ENCODE results near the gene TMEM229B. TPM values are rescaled to one million over a fixed set of nuclear protein-coding genes. Genes with fewer than 3 reads are reported as not detected.

TMEM229B gene
- total RNA-seq, result 10 to 100 TPM in 2 of 3 donors, 1 to 10 TPM in 1; 4.8 to 12.6 (median 10.8) TPM
- long read RNA-seq, donor 1, full-length matches to known transcripts, result 7 of 11 reads
- long read RNA-seq, donor 1, partial matches to known transcripts, result 0 of 11 reads
- long read RNA-seq, donor 1, other reads (novel, unspliced or antisense), result 4 of 11 reads
- long read RNA-seq, donor 2, result 0 reads

GRCh38 chr14:67487937-67488893 lies at the start of gene TMEM229B:
Gene TMEM229B (minus strand): TSS chr14:67488721. CDS start chr14:67473923, 14,798 bp downstream.
- H3K36me3 ChIP-seq (ENCODE audit: low read depth), result no peaks in the 10 kb centered on the region
- peak; percentile 69 to 83 (median 71) for DNase-seq
- no peak within 1 kb of the TSS for H3K4me3 ChIP-seq
- intact Hi-C loops (cut with DNase I, micrococcal nuclease), result no loop called here
- peaks cover 5% of the 10 kb centered on the region for H3K4me1 ChIP-seq (ENCODE audit: low read depth)
- ATAC-seq, result peak; percentile 92
- H3K9me3 ChIP-seq, result peaks cover 2% of the 10 kb centered on the region
- TF ChIP-seq CTCF (IDR thresholded peaks at IDR 0.05), result no peak

- ATAC-seq (no peak), DNase-seq (no peak)
- no peaks in the 10 kb centered on the region for H3K36me3 ChIP-seq (ENCODE audit: low read depth)
- TF ChIP-seq CTCF (IDR thresholded peaks at IDR 0.05), result no peak
- H3K4me3 ChIP-seq, result no peak overlapping the region
- H3K4me1 ChIP-seq (ENCODE audit: low read depth), result peaks cover 17% of the 10 kb centered on the region
- intact Hi-C loops (cut with DNase I, micrococcal nuclease), result no loop called here
- H3K9me3 ChIP-seq, result no peaks in the 10 kb centered on the region
Measured at GRCh38 chr14:67537736-67538135, 49.2 kb upstream of the TMEM229B start.

- ATAC-seq (no peak), DNase-seq (no peak)
- TF ChIP-seq CTCF (IDR thresholded peaks at IDR 0.05), result no peak
Measured at GRCh38 chr14:67536087-67536486, 47.6 kb upstream of the TMEM229B start.

GRCh38 chr14:67533754-67534085 lies 45.2 kb upstream of the TMEM229B start:
- Histone ChIP-seq H3K4me1 (ENCODE audit: low read depth) (peaks cover 5% of the 10 kb centered on the region), H3K4me3 (peak overlapping the region; percentile 56), H3K36me3 (ENCODE audit: low read depth) (no peaks in the 10 kb centered on the region), H3K9me3 (no peaks in the 10 kb centered on the region)
- intact Hi-C loops (cut with DNase I, micrococcal nuclease), result no loop called here
- TF ChIP-seq CTCF (IDR thresholded peaks at IDR 0.05), result no peak
- DNase-seq (peak in 1 of 3 donors; percentile 56), ATAC-seq (peak; percentile 41)

More at GRCh38 chr14:67536087-67536486, 47.6 kb upstream of the TMEM229B start:
- no peaks in the 10 kb centered on the region for H3K9me3 ChIP-seq
- intact Hi-C loops (cut with DNase I, micrococcal nuclease), result no loop called here
- H3K36me3 ChIP-seq (ENCODE audit: low read depth), result no peaks in the 10 kb centered on the region
- peaks cover 10% of the 10 kb centered on the region for H3K4me1 ChIP-seq (ENCODE audit: low read depth)
- H3K4me3 ChIP-seq, result no peak overlapping the region

GRCh38 chr14:67532998-67533753 lies 44.7 kb upstream of the TMEM229B start, which contains the start of gene PLEKHH1:
Gene PLEKHH1 (plus strand): TSS chr14:67533290. CDS start chr14:67541868, 8,578 bp downstream.
- ATAC-seq, result peak; percentile 96
- no peak for TF ChIP-seq CTCF (IDR thresholded peaks at IDR 0.05)
- intact Hi-C loops (cut with DNase I, micrococcal nuclease), result no loop called here
- Histone ChIP-seq H3K4me3 (peak within 1 kb of the TSS; percentile 56), H3K36me3 (ENCODE audit: low read depth) (no peaks in the 10 kb centered on the region), H3K4me1 (ENCODE audit: low read depth) (peaks cover 5% of the 10 kb centered on the region), H3K9me3 (no peaks in the 10 kb centered on the region)
- peak; percentile 87 to 90 (median 89) for DNase-seq
